Gastrocnemius medialis (tissue), 4 donors: ENCODE results near the gene ROR1. TPM values are rescaled to one million over a fixed set of nuclear protein-coding genes. Genes with fewer than 3 reads are reported as not detected.
A peak's percentile ranks its signal among the peaks of the same experiment; 100 is the strongest.

ENCODE experiments used
- ATAC-seq, 2 donors: fragments of 150-250 bp; one replicate each; pipeline ENCODE4 v1.9.1; 2016
- DNase-seq, 2 donors: peaks; one replicate each; pipeline ENCODE4 v3.0.0-alpha.2; 2019
- H3K27ac ChIP-seq, 4 donors: fragments of 200-600 bp; sonication (generic); 1 replicate in 1 of 4; 2 replicates in 3 of 4; pipeline ENCODE4 v1.5.1; 2016 to 2018; ENCODE audit warnings: mild to moderate bottlenecking in 2 of 4, moderate library complexity in 1 of 4
- H3K27me3 ChIP-seq, 3 donors: fragments of 200-600 bp; sonication (generic) in 2 of 3; 1 replicate in 1 of 3; 2 replicates in 2 of 3; pipeline versions ENCODE4 v1.5.1 to v1.6.0; 2016 to 2019; ENCODE audit warnings: mild to moderate bottlenecking in 1 of 3, moderate library complexity in 1 of 3
- H3K36me3 ChIP-seq, 2 donors: fragments of 200-600 bp; sonication (generic) in 1 of 2; one replicate each; pipeline ENCODE4 v1.5.1; 2017 to 2018
- H3K4me1 ChIP-seq, 2 donors: fragments of 200-600 bp; sonication (generic) in 1 of 2; one replicate each; pipeline ENCODE4 v1.5.1; 2016 to 2017; ENCODE audit warnings: mild to moderate bottlenecking in 2 of 2
- H3K4me3 ChIP-seq, 4 donors: fragments of 200-600 bp; sonication (generic) in 3 of 4; 1 replicate in 1 of 4; 2 replicates in 3 of 4; pipeline ENCODE4 v1.5.1; 2016 to 2019; ENCODE audit warnings: mild to moderate bottlenecking in 2 of 4
- H3K9me3 ChIP-seq, 3 donors: fragments of 200-600 bp; sonication (generic) in 2 of 3; 1 replicate in 1 of 3; 2 replicates in 2 of 3; pipeline ENCODE4 v1.5.1; 2016 to 2019
- CTCF ChIP-seq, 5 experiments: fragments of 450-650 bp in 3 of 5; fragments of 200-600 bp in 2 of 5; sonication (generic) in 2 of 5; IDR thresholded peaks in 4 of 5; conservative IDR thresholded peaks in 1 of 5; 1 replicate in 4 of 5; 2 replicates in 1 of 5; pipeline ENCODE4 v1.5.1; 2016 to 2019; ENCODE audit warnings: antibody characterized with exemption in 5 of 5, mild to moderate bottlenecking in 3 of 5, moderate library complexity in 3 of 5
- POLR2A ChIP-seq, 2 donors: fragments of 450-650 bp; IDR thresholded peaks; one replicate each; pipeline ENCODE4 v1.6.1; 2017; ENCODE audit warnings: antibody characterized with exemption in 2 of 2, mild to moderate bottlenecking in 2 of 2, moderate library complexity in 2 of 2
- in situ Hi-C, 4 donors: fragments of 200-750 bp; cut with MboI; loops; one replicate each; pipeline versions ENCODE4 v1.15.0 to v1.8.0; 2017; ENCODE audit warnings: low sequenced_read_pairs in 4 of 4
- intact Hi-C: fragments of 100-400 bp; cut with DNase I; formaldehyde crosslinking; loops from one replicate; pipeline ENCODE4 v1.15.1; 2023; ENCODE audit warnings: low total_unique reads
- total RNA-seq, 4 donors: library from RNA; depleted of rRNA; stranded (reverse); fragments of >200 nt; gene quantifications; one replicate each; pipeline versions ENCODE4 v1.1.0 to v1.2.3, GENCODE V29; 2016

Gene ROR1
- total RNA-seq, result 1 to 10 TPM; 2.5 to 4.3 (median 3.6) TPM

- in situ Hi-C loops (loop anchor here (5.0 to 25.0 kb wide), 4 partner anchors 361 to 371 kb away; no protein-coding TSS in a partner anchor), intact Hi-C loops (loop anchor here (1.0 to 10.0 kb wide), 6 partner anchors 82 to 473 kb away; no protein-coding TSS in a partner anchor)
- H3K27ac ChIP-seq, result peak within 1 kb of the TSS; percentile 78 to 86 (median 85)
- peak; percentile 83 to 86 for DNase-seq
- H3K27me3 ChIP-seq, result no peaks in the 10 kb centered on the region
- no peaks in the 10 kb centered on the region for H3K36me3 ChIP-seq
- peak; percentile 93 to 95 for ATAC-seq
- TF ChIP-seq CTCF (IDR thresholded peaks at IDR 0.05 in 4 of 5, conservative IDR thresholded peaks at IDR 0.05 in 1 of 5) (peak; percentile 39 to 82 (median 67)), POLR2A (IDR thresholded peaks at IDR 0.05) (peak; percentile 37 to 57)
- H3K4me1 ChIP-seq, result peaks cover 7 to 23% of the 10 kb centered on the region in 2 donors
- no peaks in the 10 kb centered on the region for H3K9me3 ChIP-seq
- H3K4me3 ChIP-seq, result peak within 1 kb of the TSS; percentile 68 to 89 (median 74)
These were observed at the start of gene ROR1 for GRCh38 chr1:63773815-63774616. Gene ROR1, plus strand, starts transcription at chr1:63774017.

- intact Hi-C loops, result no loop called here
- Histone ChIP-seq H3K36me3 (no peaks in the 10 kb centered on the region), H3K4me3 (no peak overlapping the region), H3K27ac (no peak overlapping the region), H3K4me1 (no peaks in the 10 kb centered on the region), H3K9me3 (no peaks in the 10 kb centered on the region), H3K27me3 (no peaks in the 10 kb centered on the region)
- in situ Hi-C loops, result no loop called here
- ATAC-seq (no peak), DNase-seq (no peak)
- no peak for TF ChIP-seq POLR2A (IDR thresholded peaks at IDR 0.05)
- no peak for TF ChIP-seq CTCF (IDR thresholded peaks at IDR 0.05 in 4 of 5, conservative IDR thresholded peaks at IDR 0.05 in 1 of 5)
These were observed 49.4 kb upstream of the ROR1 start for GRCh38 chr1:63724375-63724899.

DNA sequence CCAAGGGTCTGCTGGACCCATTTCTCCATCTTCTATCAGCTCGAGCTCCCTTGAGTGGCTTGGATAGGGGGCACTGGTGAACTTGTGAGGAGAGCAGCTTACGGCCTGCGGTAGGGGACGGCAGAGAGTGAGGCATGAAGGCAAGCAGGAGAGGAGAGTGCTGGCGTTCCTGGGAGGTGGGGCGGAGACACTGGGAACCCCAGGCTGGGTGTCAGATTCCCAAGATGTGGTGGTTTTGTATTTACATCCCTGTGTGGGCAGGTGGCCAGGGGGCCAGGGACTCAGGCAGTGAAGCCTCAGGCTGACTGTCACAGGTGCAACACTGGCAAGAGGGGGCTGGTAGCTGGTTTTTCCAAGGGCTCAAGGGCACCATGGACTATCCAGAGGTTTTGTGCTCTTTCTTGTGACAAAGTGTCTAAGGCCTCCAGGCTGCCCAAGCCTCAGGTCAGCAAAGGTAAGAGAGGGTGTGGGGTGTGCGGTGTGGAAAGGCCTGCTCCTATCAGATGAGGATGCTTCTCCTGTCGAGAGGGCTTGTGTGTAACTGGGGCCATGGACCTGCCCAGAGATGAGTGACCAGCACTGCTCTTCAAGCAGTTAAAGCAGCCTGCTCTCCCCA is 45.1 kb upstream of the ROR1 start:
- no peaks in the 10 kb centered on the region for H3K9me3 ChIP-seq
- TF ChIP-seq POLR2A (IDR thresholded peaks at IDR 0.05), result no peak
- TF ChIP-seq CTCF (IDR thresholded peaks at IDR 0.05 in 4 of 5, conservative IDR thresholded peaks at IDR 0.05 in 1 of 5), result no peak
- intact Hi-C loops (no loop called here), in situ Hi-C loops (no loop called here)
- DNase-seq (no peak), ATAC-seq (no peak)
- H3K4me3 ChIP-seq, result no peak overlapping the region
- no peaks in the 10 kb centered on the region for H3K36me3 ChIP-seq
- no peaks in the 10 kb centered on the region for H3K27me3 ChIP-seq
- H3K27ac ChIP-seq, result no peak overlapping the region
- no peaks in the 10 kb centered on the region for H3K4me1 ChIP-seq

DNA sequence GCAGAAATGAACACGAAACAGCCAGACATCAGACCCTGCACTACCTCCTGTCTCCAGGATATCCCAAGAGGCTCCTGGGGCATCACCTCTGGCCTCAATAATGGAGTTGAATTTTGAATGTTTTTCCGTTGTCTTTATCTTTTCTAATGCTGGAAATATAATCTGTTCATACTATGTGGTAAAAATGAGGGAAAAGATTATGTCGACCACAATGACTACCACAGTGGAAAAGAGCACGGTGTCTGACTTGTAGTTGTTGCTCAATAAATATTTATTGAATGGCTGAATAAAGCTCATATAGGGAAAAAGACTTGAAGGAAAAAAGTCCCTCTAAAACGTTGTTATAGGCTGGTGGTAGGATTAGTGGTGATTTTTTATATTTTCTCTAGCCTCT is 44.6 kb upstream of the ROR1 start:
- no peak for DNase-seq
- no peak overlapping the region for H3K4me3 ChIP-seq
- intact Hi-C loops (no loop called here), in situ Hi-C loops (no loop called here)
- no peaks in the 10 kb centered on the region for H3K9me3 ChIP-seq
- H3K27me3 ChIP-seq, result no peaks in the 10 kb centered on the region
- H3K36me3 ChIP-seq, result no peaks in the 10 kb centered on the region
- no peak for ATAC-seq
- TF ChIP-seq CTCF (IDR thresholded peaks at IDR 0.05 in 4 of 5, conservative IDR thresholded peaks at IDR 0.05 in 1 of 5) (no peak), POLR2A (IDR thresholded peaks at IDR 0.05) (no peak)
- no peaks in the 10 kb centered on the region for H3K4me1 ChIP-seq
- H3K27ac ChIP-seq, result no peak overlapping the region
